WTC11 (cell line): ENCODE measurements around the gene FAM234A. TPM values are rescaled to one million over a fixed set of nuclear protein-coding genes. Genes with fewer than 3 reads are reported as not detected.

Experiments
- ATAC-seq: fragments of 200-7000 bp; cut with Tn5 transposase; 2 replicates; pipeline ENCODE4 v1.10.0; 2021; ENCODE audit warnings: mild to moderate bottlenecking, moderate library complexity
- CTCF ChIA-PET: fragments of 300-600 bp; sonication (Branson Sonifier 250); formaldehyde crosslinking; loops from one replicate; lab custom pipeline; 2021; ENCODE audit warnings: antibody characterized with exemption; lab: Charles Lee
- POLR2A ChIA-PET: fragments of 350-600 bp; sonication (Branson Sonifier 250); formaldehyde crosslinking; loops from one replicate; lab custom pipeline; 2021; ENCODE audit warnings: antibody characterized with exemption; lab: Charles Lee
- DNase-seq: peaks from one replicate; pipeline ENCODE4 v3.0.0; 2021; ENCODE audit warnings: low spot score
- H3K27ac Mint-ChIP-seq: 2 replicates; pipeline ENCODE4 v1.8.0; 2021; ENCODE audit warnings: mixed read lengths
- H3K27me3 Mint-ChIP-seq: 2 replicates; pipeline ENCODE4 v1.8.0; 2021; ENCODE audit warnings: low read depth, mild to moderate bottlenecking, moderate library complexity, mixed read lengths
- H3K36me3 Mint-ChIP-seq: 2 replicates; pipeline ENCODE4 v1.8.0; 2021; ENCODE audit warnings: mixed read lengths
- H3K4me1 Mint-ChIP-seq: 2 replicates; pipeline ENCODE4 v1.8.0; 2022; ENCODE audit warnings: mixed read lengths
- H3K4me3 Mint-ChIP-seq: 2 replicates; pipeline ENCODE4 v1.8.0; 2021; ENCODE audit warnings: mild to moderate bottlenecking, moderate library complexity, mixed read lengths
- H3K9me3 Mint-ChIP-seq: 2 replicates; pipeline ENCODE4 v1.8.0; 2021; ENCODE audit warnings: mixed read lengths
- ATF2 ChIP-seq: sonication (generic); formaldehyde crosslinking; IDR thresholded peaks from 2 replicates; pipeline ENCODE4 v1.8.1; 2022; ENCODE audit warnings: low read depth, missing genetic modification reagents, borderline replicate concordance
- CTCF ChIP-seq: fragments of 200-600 bp; IDR thresholded peaks from 2 replicates; pipeline ENCODE4 v1.8.0; 2022; ENCODE audit warnings: antibody characterized with exemption
- FOXP1 ChIP-seq: sonication (generic); formaldehyde crosslinking; IDR thresholded peaks from 2 replicates; pipeline ENCODE4 v1.8.0; 2022; ENCODE audit warnings: missing genetic modification reagents, mild to moderate bottlenecking, moderate library complexity, borderline replicate concordance
- GABPB1 ChIP-seq: sonication (generic); formaldehyde crosslinking; IDR thresholded peaks from 2 replicates; pipeline ENCODE4 v1.8.1; 2023; ENCODE audit warnings: mild to moderate bottlenecking, missing genetic modification reagents
- HMGA2 ChIP-seq: fragments of 250-450 bp; sonication (Bioruptor Pico); IDR thresholded peaks from 2 replicates; pipeline ENCODE4 v1.4.0; 2021; ENCODE audit warnings: mild to moderate bottlenecking, moderate library complexity
- KAT7 ChIP-seq: sonication (generic); formaldehyde crosslinking; IDR thresholded peaks from 2 replicates; pipeline ENCODE4 v1.8.1; 2023; ENCODE audit warnings: missing genetic modification reagents, mild to moderate bottlenecking, borderline replicate concordance
- MAX ChIP-seq: sonication (generic); formaldehyde crosslinking; IDR thresholded peaks from 2 replicates; pipeline ENCODE4 v1.8.0; 2022; ENCODE audit warnings: mild to moderate bottlenecking, missing genetic modification reagents
- MLX ChIP-seq: sonication (generic); formaldehyde crosslinking; IDR thresholded peaks from 2 replicates; pipeline ENCODE4 v1.8.1; 2023; ENCODE audit warnings: mild to moderate bottlenecking, missing genetic modification reagents, moderate library complexity
- RELA ChIP-seq: sonication (generic); formaldehyde crosslinking; IDR thresholded peaks from 2 replicates; pipeline ENCODE4 v1.8.1; 2022; ENCODE audit warnings: missing genetic modification reagents, mild to moderate bottlenecking, borderline replicate concordance
- RORB ChIP-seq: fragments of 250-450 bp; sonication (Bioruptor Pico); IDR thresholded peaks from 2 replicates; pipeline ENCODE4 v1.9.0; 2021; ENCODE audit warnings: mild to moderate bottlenecking
- STAT6 ChIP-seq: sonication (generic); formaldehyde crosslinking; conservative IDR thresholded peaks from 2 replicates; pipeline ENCODE4 v1.8.1; 2023; ENCODE audit warnings: mild to moderate bottlenecking, low read depth, missing genetic modification reagents, moderate library complexity
- USF2 ChIP-seq: sonication (generic); formaldehyde crosslinking; IDR thresholded peaks from 2 replicates; pipeline ENCODE4 v1.8.1; 2023; ENCODE audit warnings: mild to moderate bottlenecking, missing genetic modification reagents, moderate library complexity
- ZMAT4 ChIP-seq: fragments of 250-450 bp; sonication (Bioruptor Pico); IDR thresholded peaks from 2 replicates; pipeline ENCODE4 v1.9.0; 2021; ENCODE audit warnings: mild to moderate bottlenecking
- ZNF121 ChIP-seq: sonication (generic); formaldehyde crosslinking; IDR thresholded peaks from 2 replicates; pipeline ENCODE4 v1.8.0; 2023; ENCODE audit warnings: missing genetic modification reagents
- ZNF263 ChIP-seq: sonication (generic); formaldehyde crosslinking; IDR thresholded peaks from 2 replicates; pipeline ENCODE4 v1.8.1; 2022; ENCODE audit warnings: low read depth, mild to moderate bottlenecking, moderate library complexity, missing genetic modification reagents
- ZNF317 ChIP-seq: sonication (generic); formaldehyde crosslinking; IDR thresholded peaks from 2 replicates; pipeline ENCODE4 v1.8.1; 2023; ENCODE audit warnings: low read depth, mild to moderate bottlenecking, moderate library complexity, missing genetic modification reagents, borderline replicate concordance
- ZNF423 ChIP-seq: fragments of 250-450 bp; sonication (Bioruptor Pico); IDR thresholded peaks from 2 replicates; pipeline ENCODE4 v2.1.2; 2022; ENCODE audit warnings: mild to moderate bottlenecking, moderate library complexity
- ZNF512 ChIP-seq: sonication (generic); formaldehyde crosslinking; IDR thresholded peaks from 2 replicates; pipeline ENCODE4 v1.8.1; 2022; ENCODE audit warnings: missing genetic modification reagents, borderline replicate concordance
- total RNA-seq: library from RNA; stranded (reverse); gene quantifications from 3 replicates; pipeline ENCODE4 v1.2.3, GENCODE V29; 2021

The FAM234A gene
- total RNA-seq, 1 experiment from 2014 or later, result 115 TPM

GRCh38 chr16:301950-302349 lies 67.3 kb downstream of the FAM234A start (continued):
- no peak for TF ChIP-seq MLX
- no peak for TF ChIP-seq STAT6 (CRISPR knock-in tag)
- TF ChIP-seq RELA (CRISPR knock-in tag), result no peak
- TF ChIP-seq ZMAT4 (CRISPR knock-in tag), result no peak
- TF ChIP-seq ZNF317 (CRISPR knock-in tag), result no peak
- TF ChIP-seq GABPB1 (CRISPR knock-in tag), result no peak
- TF ChIP-seq USF2 (CRISPR knock-in tag), result no peak
- no peak for TF ChIP-seq KAT7 (CRISPR knock-in tag)
- TF ChIP-seq, all 79 proteins: peak for 0

GRCh38 chr16:303760-304505 lies 69.3 kb downstream of the FAM234A start:
- no peaks in the 10 kb centered on the region for H3K27me3 Mint-ChIP-seq
- no peaks in the 10 kb centered on the region for H3K9me3 Mint-ChIP-seq
- CTCF ChIA-PET, result interaction anchor here (1.5 to 1.8 kb wide), 2 partner anchors 15 to 58 kb away, joined by 5 to 14 read pairs; no protein-coding TSS in a partner anchor
- TF ChIP-seq ZNF263 (no peak), MAX (CRISPR knock-in tag) (no peak), MLX (no peak)
- H3K4me1 Mint-ChIP-seq, result no peaks in the 10 kb centered on the region
- H3K36me3 Mint-ChIP-seq, result peaks cover 22% of the 10 kb centered on the region
- peak overlapping the region; percentile 78 for H3K27ac Mint-ChIP-seq
- POLR2A ChIA-PET, result no interaction called here
- DNase-seq (no peak), ATAC-seq (0 out of 2 replicates have a peak, but pooled peaks have one; percentile 20)
- no peak overlapping the region for H3K4me3 Mint-ChIP-seq

GRCh38 chr16:305916-306626 lies 71.5 kb downstream of the FAM234A start:
- no peaks in the 10 kb centered on the region for H3K9me3 Mint-ChIP-seq
- peak overlapping the region; percentile 93 for H3K27ac Mint-ChIP-seq
- H3K4me1 Mint-ChIP-seq, result no peaks in the 10 kb centered on the region
- no peak for ATAC-seq
- DNase-seq, result no peak
- CTCF ChIA-PET, result interaction anchor here (1.1 to 1.8 kb wide), 2 partner anchors 47 to 56 kb away, joined by 5 read pairs; partner anchors contain the start of gene AXIN1
- H3K27me3 Mint-ChIP-seq, result no peaks in the 10 kb centered on the region
- no peak overlapping the region for H3K4me3 Mint-ChIP-seq
- POLR2A ChIA-PET, result no interaction called here
- H3K36me3 Mint-ChIP-seq, result peaks cover 27% of the 10 kb centered on the region
- TF ChIP-seq RORB (no peak), ZNF423 (CRISPR knock-in tag) (no peak), HMGA2 (no peak), ATF2 (CRISPR knock-in tag) (no peak), ZNF121 (no peak), CTCF (no peak), FOXP1 (CRISPR knock-in tag) (no peak), ZNF512 (CRISPR knock-in tag) (no peak), ZMAT4 (CRISPR knock-in tag) (no peak)
